ENCODE results near the gene LRRC2. TPM values are rescaled to one million over a fixed set of nuclear protein-coding genes. Genes with fewer than 3 reads are reported as not detected.

Gene LRRC2
- total RNA-seq, 4 donors from 2014 or later, result 1.1 to 7.7 (median 5.0) TPM

GRCh38 chr3:46466871-46467403 is 99.2 kb downstream of the LRRC2 start:
- no peak for TF ChIP-seq CTCF (IDR thresholded peaks at IDR 0.05; ENCODE audit: low read depth)

- no peak for TF ChIP-seq CTCF (IDR thresholded peaks at IDR 0.05; ENCODE audit: low read depth)
These were observed 99.8 kb downstream of the LRRC2 start for GRCh38 chr3:46466273-46466672.

Other genes with a start within 250 kb of the LRRC2 start
- 1 to 10 TPM; 1.3 to 3.4 (median 1.8) TPM for gene CCR2, start 212.2 kb downstream of the LRRC2 start, total RNA-seq
- 10 to 100 TPM in 1 of 4 donors, under 1 TPM in 1, not detected in 2; 0.88 to 11.0 TPM for gene CCR5, start 195.4 kb downstream of the LRRC2 start, total RNA-seq
- 10 to 100 TPM in 2 of 4 donors, 1 to 10 TPM in 2; 4.1 to 27.2 (median 17.0) TPM for gene CCRL2, start 159.0 kb downstream of the LRRC2 start, total RNA-seq
- gene LTF, start 101.4 kb downstream of the LRRC2 start, total RNA-seq, result 10 to 100 TPM in 2 of 4 donors, 1 to 10 TPM in 2; 1.2 to 17.9 (median 7.2) TPM
- gene RTP3, start 68.3 kb downstream of the LRRC2 start, total RNA-seq, result not detected
- not detected for gene FAM240A, start 46.2 kb upstream of the LRRC2 start, total RNA-seq
- gene ALS2CL, start 127.4 kb upstream of the LRRC2 start, total RNA-seq, result 10 to 100 TPM in 1 of 4 donors, 1 to 10 TPM in 3; 4.4 to 30.3 (median 7.8) TPM
- under 1 TPM in 1 of 4 donors, not detected in 3; 0.88 TPM for gene TMIE, start 135.1 kb upstream of the LRRC2 start, total RNA-seq
- gene PRSS50, start 151.6 kb upstream of the LRRC2 start, total RNA-seq, result not detected